RWPE2 (cell line): ENCODE data around the gene PRDX2.

Experiments used
- ATAC-seq: fragments of 200-7000 bp; cut with Tn5 transposase; 3 replicates; pipeline ENCODE4 v1.9.1; 2021; ENCODE audit warnings: low read depth
- DNase-seq: peaks from one replicate; pipeline ENCODE4 v3.0.0-alpha.2; 2020; ENCODE audit warnings: low spot score
- H3K27ac ChIP-seq: fragments of 450-650 bp; 2 replicates; pipeline ENCODE4 v1.5.1; 2017; ENCODE audit warnings: mild to moderate bottlenecking; ENCODE audit not compliant: poor library complexity, severe bottlenecking
- H3K27me3 ChIP-seq: fragments of 250-450 bp; sonication (Bioruptor Pico); 2 replicates; pipeline ENCODE4 v1.5.1; 2021; ENCODE audit warnings: mild to moderate bottlenecking, moderate library complexity; ENCODE audit not compliant: insufficient read depth, poor library complexity, severe bottlenecking
- H3K36me3 ChIP-seq: fragments of 250-450 bp; sonication (Bioruptor Pico); 2 replicates; pipeline ENCODE4 v1.5.1; 2020; ENCODE audit warnings: low read depth, mild to moderate bottlenecking, moderate library complexity
- H3K4me1 ChIP-seq: fragments of 250-450 bp; sonication (Bioruptor Pico); 2 replicates; pipeline ENCODE4 v1.5.1; 2021; ENCODE audit warnings: mild to moderate bottlenecking, moderate library complexity; ENCODE audit not compliant: insufficient read depth, poor library complexity, severe bottlenecking
- H3K4me3 ChIP-seq: fragments of 250-450 bp; sonication (Bioruptor Pico); 2 replicates; pipeline ENCODE4 v1.5.1; 2021; ENCODE audit warnings: mild to moderate bottlenecking, moderate library complexity; ENCODE audit not compliant: severe bottlenecking
- H3K9me3 ChIP-seq: fragments of 250-450 bp; sonication (Bioruptor Pico); 2 replicates; pipeline ENCODE4 v1.5.1; 2021; ENCODE audit warnings: mild to moderate bottlenecking, moderate library complexity; ENCODE audit not compliant: severe bottlenecking
- CTCF ChIP-seq: fragments of 450-650 bp; IDR thresholded peaks from one replicate; pipeline ENCODE4 v1.5.1; 2017; ENCODE audit warnings: mild to moderate bottlenecking, moderate library complexity; ENCODE audit not compliant: poor library complexity, severe bottlenecking

Gene PRDX2

GRCh38 chr19:12772323-12772722 lies 29.3 kb downstream of the PRDX2 start:
- no peak for TF ChIP-seq CTCF
- Histone ChIP-seq H3K36me3 (peaks cover 36% of the 10 kb centered on the region), H3K27ac (no peak overlapping the region), H3K4me1 (no peaks in the 10 kb centered on the region), H3K27me3 (no peaks in the 10 kb centered on the region), H3K9me3 (no peaks in the 10 kb centered on the region), H3K4me3 (no peak overlapping the region)
- DNase-seq (no peak), ATAC-seq (no peak)

- DNase-seq (no peak), ATAC-seq (no peak)
- no peaks in the 10 kb centered on the region for H3K4me1 ChIP-seq
- no peak overlapping the region for H3K4me3 ChIP-seq
- no peaks in the 10 kb centered on the region for H3K27me3 ChIP-seq
- H3K9me3 ChIP-seq = no peaks in the 10 kb centered on the region
- H3K27ac ChIP-seq = no peak overlapping the region
- H3K36me3 ChIP-seq = peaks cover 36% of the 10 kb centered on the region
- no peak for TF ChIP-seq CTCF
Measured at GRCh38 chr19:12770922-12771321, 30.7 kb downstream of the PRDX2 start.

DNA sequence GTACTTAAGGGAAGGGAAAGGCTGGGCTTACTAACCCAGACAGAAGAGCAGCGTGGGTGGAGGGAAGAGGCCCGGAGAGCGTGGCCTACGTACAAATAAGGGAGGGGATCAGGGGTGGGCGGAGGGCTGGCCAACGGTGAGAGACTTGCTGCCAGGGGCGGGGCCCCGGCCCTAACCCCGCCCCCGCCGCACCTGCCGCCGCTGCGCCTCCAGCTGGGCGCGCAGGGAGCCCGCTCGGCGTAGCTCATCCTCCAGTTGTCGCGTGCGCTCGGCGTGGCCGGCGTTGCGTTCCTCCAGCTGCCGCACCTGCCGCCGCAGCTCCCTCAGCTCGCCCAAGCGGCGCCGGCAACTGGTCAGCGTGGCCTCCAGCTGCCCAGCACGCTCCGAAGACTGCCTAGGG lies 31.9 kb downstream of the PRDX2 start:
- Histone ChIP-seq H3K36me3 (peaks cover 45% of the 10 kb centered on the region), H3K27ac (no peak overlapping the region), H3K27me3 (no peaks in the 10 kb centered on the region), H3K4me1 (no peaks in the 10 kb centered on the region), H3K4me3 (no peak overlapping the region), H3K9me3 (no peaks in the 10 kb centered on the region)
- no peak for TF ChIP-seq CTCF
- ATAC-seq = no peak
- no peak for DNase-seq

DNA sequence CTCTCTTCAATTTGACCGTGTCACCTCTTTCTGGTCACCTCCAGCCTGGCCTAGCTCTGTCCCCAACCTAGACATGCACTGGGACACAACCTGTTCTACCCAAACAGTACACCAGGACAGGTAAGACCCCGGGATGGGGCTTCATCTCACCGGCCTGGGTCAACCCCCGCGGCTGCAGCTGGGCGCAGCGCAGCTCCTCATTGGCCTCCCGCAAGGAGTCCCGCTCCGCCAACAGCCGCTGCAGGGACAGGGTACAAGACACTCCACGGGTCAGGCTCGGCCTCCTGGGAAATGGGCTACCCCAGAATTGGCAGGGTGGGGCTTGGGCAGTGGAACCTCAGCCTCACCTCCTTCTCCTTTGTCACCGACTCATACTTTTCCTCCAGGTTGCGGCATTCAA lies 33.9 kb downstream of the PRDX2 start:
- ATAC-seq = no peak
- no peak for DNase-seq
- TF ChIP-seq CTCF = no peak
- Histone ChIP-seq H3K27me3 (no peaks in the 10 kb centered on the region), H3K9me3 (no peaks in the 10 kb centered on the region), H3K27ac (no peak overlapping the region), H3K4me1 (no peaks in the 10 kb centered on the region), H3K4me3 (no peak overlapping the region), H3K36me3 (peaks cover 54% of the 10 kb centered on the region)

- TF ChIP-seq CTCF = no peak
- Histone ChIP-seq H3K9me3 (no peaks in the 10 kb centered on the region), H3K27me3 (no peaks in the 10 kb centered on the region), H3K4me1 (no peaks in the 10 kb centered on the region), H3K4me3 (no peak overlapping the region), H3K27ac (no peak overlapping the region), H3K36me3 (peaks cover 58% of the 10 kb centered on the region)
- ATAC-seq = no peak
- no peak for DNase-seq
Measured at GRCh38 chr19:12767150-12767549, 34.5 kb downstream of the PRDX2 start.
